Adipocyte (in vitro differentiated cells): Measurements from ENCODE around the gene NCS1.
A peak's percentile ranks its signal among the peaks of the same experiment; 100 is the strongest.

Source experiments
- DNase-seq: peaks from one replicate; pipeline ENCODE4 v3.0.0-alpha.2; 2015; ENCODE audit warnings: low read depth
- H3K27me3 ChIP-seq: replicated peaks from 2 replicates; pipeline ENCODE4 v1.7.0; 2013; ENCODE audit warnings: mild to moderate bottlenecking, low read length, moderate library complexity; ENCODE audit not compliant: control insufficient read depth, insufficient read depth
- H3K36me3 ChIP-seq: 2 replicates; pipeline ENCODE4 v1.7.0; 2013; ENCODE audit warnings: low read length, mild to moderate bottlenecking, moderate library complexity; ENCODE audit not compliant: control insufficient read depth, insufficient read depth, severe bottlenecking
- H3K4me1 ChIP-seq: 2 replicates; pipeline ENCODE4 v1.7.0; 2013; ENCODE audit warnings: mild to moderate bottlenecking, low read length, moderate library complexity; ENCODE audit not compliant: control insufficient read depth, insufficient read depth
- H3K4me3 ChIP-seq: 2 replicates; pipeline ENCODE4 v1.7.0; 2013; ENCODE audit warnings: mild to moderate bottlenecking, low read length, moderate library complexity
- H3K9ac ChIP-seq: 2 replicates; pipeline ENCODE4 v1.7.0; 2013; ENCODE audit warnings: mild to moderate bottlenecking, low read length, moderate library complexity
- H3K9me3 ChIP-seq: 2 replicates; pipeline ENCODE4 v1.7.0; 2013; ENCODE audit warnings: mild to moderate bottlenecking, low read length, moderate library complexity; ENCODE audit not compliant: control insufficient read depth

The NCS1 gene

GRCh38 chr9:130172161-130172857, at the start of gene NCS1:
NCS1 (plus strand) TSS chr9:130172404; CDS start chr9:130172664, 260 bp downstream.
- Histone ChIP-seq H3K9ac (peak within 1 kb of the TSS; percentile 85), H3K36me3 (no peaks in the 10 kb centered on the region), H3K4me3 (peak within 1 kb of the TSS; percentile 87), H3K9me3 (no peaks in the 10 kb centered on the region), H3K4me1 (peaks cover 4% of the 10 kb centered on the region), H3K27me3 (no peaks in the 10 kb centered on the region)
- peak; percentile 91 for DNase-seq

DNA sequence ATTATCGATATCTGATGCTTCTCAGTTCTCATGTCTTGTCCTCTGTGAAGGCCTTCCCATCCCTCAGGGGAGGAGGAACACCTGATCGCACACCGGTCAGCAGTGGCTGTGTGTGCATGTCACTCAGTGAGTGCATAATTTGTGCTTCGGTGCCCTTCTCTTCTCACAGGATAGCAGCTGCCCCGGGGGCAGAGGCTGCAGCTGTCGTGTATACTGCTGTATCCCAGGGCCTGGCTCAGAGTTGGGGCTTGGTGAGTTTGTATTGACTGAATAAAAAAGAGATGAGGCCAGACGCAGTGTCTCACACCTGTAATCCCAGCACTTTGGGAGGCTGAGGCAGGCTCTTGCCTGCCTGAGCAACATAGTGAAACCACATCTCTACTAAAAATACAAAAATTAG, 49.7 kb upstream of the NCS1 start:
- Histone ChIP-seq H3K27me3 (no peaks in the 10 kb centered on the region), H3K4me1 (peaks cover 16% of the 10 kb centered on the region), H3K4me3 (no peak overlapping the region), H3K36me3 (peaks cover 49% of the 10 kb centered on the region), H3K9ac (no peak overlapping the region), H3K9me3 (no peaks in the 10 kb centered on the region)
- DNase-seq: no peak

GRCh38 chr9:130124085-130124860, 47.9 kb upstream of the NCS1 start:
- Histone ChIP-seq H3K27me3 (no peaks in the 10 kb centered on the region), H3K9ac (no peak overlapping the region), H3K4me3 (no peak overlapping the region), H3K36me3 (peaks cover 67% of the 10 kb centered on the region), H3K4me1 (no peaks in the 10 kb centered on the region), H3K9me3 (no peaks in the 10 kb centered on the region)
- no peak for DNase-seq

GRCh38 chr9:130126721-130127433, 45.3 kb upstream of the NCS1 start:
- no peaks in the 10 kb centered on the region for H3K27me3 ChIP-seq
- H3K4me1 ChIP-seq: no peaks in the 10 kb centered on the region
- H3K4me3 ChIP-seq: no peak overlapping the region
- H3K9ac ChIP-seq: no peak overlapping the region
- no peak for DNase-seq
- H3K36me3 ChIP-seq: peaks cover 63% of the 10 kb centered on the region
- H3K9me3 ChIP-seq: no peaks in the 10 kb centered on the region

GRCh38 chr9:130128251-130128650, 44.0 kb upstream of the NCS1 start:
- Histone ChIP-seq H3K9ac (no peak overlapping the region), H3K9me3 (no peaks in the 10 kb centered on the region), H3K4me3 (no peak overlapping the region), H3K4me1 (no peaks in the 10 kb centered on the region), H3K27me3 (no peaks in the 10 kb centered on the region), H3K36me3 (peaks cover 56% of the 10 kb centered on the region)
- DNase-seq: peak; percentile 31

- peaks cover 57% of the 10 kb centered on the region for H3K36me3 ChIP-seq
- DNase-seq: peak; percentile 92
- no peak overlapping the region for H3K9ac ChIP-seq
- no peak overlapping the region for H3K4me3 ChIP-seq
- H3K4me1 ChIP-seq: no peaks in the 10 kb centered on the region
- H3K9me3 ChIP-seq: no peaks in the 10 kb centered on the region
- H3K27me3 ChIP-seq: no peaks in the 10 kb centered on the region
Measured at GRCh38 chr9:130128733-130129431, 43.3 kb upstream of the NCS1 start.

DNA sequence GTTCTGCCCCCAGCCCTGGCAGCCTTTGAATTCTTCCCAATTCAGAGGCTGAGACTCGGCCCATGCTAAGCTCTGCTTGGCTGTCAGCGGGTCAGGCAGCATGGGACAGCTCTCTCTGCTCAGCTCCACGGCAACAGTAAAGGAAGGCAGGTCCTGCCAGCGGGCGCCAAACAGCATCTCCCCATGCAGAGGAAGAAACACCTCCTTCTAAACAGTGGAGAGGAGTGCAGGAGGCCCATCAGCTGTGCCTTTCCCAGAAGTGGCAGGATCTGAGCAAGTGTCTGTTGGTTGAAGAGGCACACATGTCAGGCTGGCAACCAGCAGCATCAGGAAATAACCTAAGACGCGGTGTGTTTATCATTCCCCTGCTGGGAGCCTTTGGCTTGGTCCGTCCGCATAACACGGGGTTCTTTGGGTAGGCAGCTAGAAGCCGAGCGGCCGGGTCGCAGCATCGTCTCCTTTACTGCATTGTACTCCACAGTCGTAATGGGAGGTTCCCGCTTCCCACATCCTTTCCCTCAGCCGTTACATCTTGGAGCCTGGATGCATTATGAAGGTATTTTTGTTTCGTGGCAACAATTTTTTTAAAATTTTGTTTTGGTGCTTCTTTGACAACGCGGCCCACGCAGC, 42.7 kb upstream of the NCS1 start:
- no peak overlapping the region for H3K9ac ChIP-seq
- no peak for DNase-seq
- no peaks in the 10 kb centered on the region for H3K27me3 ChIP-seq
- H3K9me3 ChIP-seq: no peaks in the 10 kb centered on the region
- H3K4me1 ChIP-seq: no peaks in the 10 kb centered on the region
- peaks cover 50% of the 10 kb centered on the region for H3K36me3 ChIP-seq
- H3K4me3 ChIP-seq: no peak overlapping the region

DNA sequence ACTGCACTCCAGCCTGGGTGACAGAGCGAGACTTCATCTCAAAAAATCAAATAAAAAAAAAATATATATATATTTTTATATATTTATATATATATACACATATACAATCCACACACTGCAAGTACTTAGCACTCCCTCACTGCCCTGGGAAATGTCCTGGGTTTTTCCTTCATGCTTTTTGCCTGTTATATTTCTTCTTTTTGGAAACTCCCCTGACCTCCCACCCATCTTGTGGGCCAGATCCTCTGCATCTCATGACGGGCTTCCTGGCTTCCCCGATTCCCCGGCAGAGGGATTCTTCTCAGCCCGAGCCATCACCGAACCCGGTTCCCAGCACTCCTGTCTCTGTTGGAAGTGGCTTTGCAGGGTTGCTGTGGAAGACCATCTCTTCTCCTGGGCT, 39.5 kb upstream of the NCS1 start:
- Histone ChIP-seq H3K4me3 (no peak overlapping the region), H3K27me3 (no peaks in the 10 kb centered on the region), H3K36me3 (peaks cover 32% of the 10 kb centered on the region), H3K4me1 (peaks cover 4% of the 10 kb centered on the region), H3K9ac (no peak overlapping the region), H3K9me3 (no peaks in the 10 kb centered on the region)
- DNase-seq: no peak

GRCh38 chr9:130137081-130137640, 35.0 kb upstream of the NCS1 start:
- peaks cover 5% of the 10 kb centered on the region for H3K36me3 ChIP-seq
- no peaks in the 10 kb centered on the region for H3K9me3 ChIP-seq
- H3K4me1 ChIP-seq: peaks cover 19% of the 10 kb centered on the region
- no peak overlapping the region for H3K9ac ChIP-seq
- no peak for DNase-seq
- H3K27me3 ChIP-seq: no peaks in the 10 kb centered on the region
- no peak overlapping the region for H3K4me3 ChIP-seq

DNA sequence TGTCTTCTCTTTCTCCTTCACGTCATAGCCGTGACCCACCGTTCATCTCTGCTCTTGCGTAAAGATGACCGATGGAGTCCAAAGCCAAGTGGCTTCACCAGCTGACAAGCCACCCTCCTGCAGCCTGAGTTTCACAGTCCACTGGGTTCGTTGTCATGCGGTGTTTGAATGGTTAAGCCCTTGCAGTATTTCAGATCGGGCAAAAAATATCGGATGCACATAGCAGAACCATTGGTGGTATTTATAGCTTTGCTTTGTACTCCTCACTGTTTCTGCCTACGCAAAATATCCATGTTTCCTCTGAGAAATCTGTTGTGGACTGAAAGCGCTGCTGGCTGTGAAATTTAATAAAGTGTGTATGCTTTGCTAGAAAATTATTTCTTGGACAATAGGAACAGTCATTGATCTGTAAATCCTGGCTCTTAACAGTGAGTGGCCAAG, 34.5 kb upstream of the NCS1 start:
- Histone ChIP-seq H3K36me3 (peaks cover 5% of the 10 kb centered on the region), H3K4me1 (peaks cover 19% of the 10 kb centered on the region), H3K4me3 (no peak overlapping the region), H3K9me3 (no peaks in the 10 kb centered on the region), H3K9ac (no peak overlapping the region), H3K27me3 (no peaks in the 10 kb centered on the region)
- peak; percentile 9 for DNase-seq
